Immature natural killer cell (primary cell): ENCODE results near the gene NTNG2. TPM values are rescaled to one million over a fixed set of nuclear protein-coding genes. Genes with fewer than 3 reads are reported as not detected.

Source experiments
- polyA plus RNA-seq, 3 donors: library from polyadenylated mRNA; unstranded; fragments of 300-500 nt; fragmentation: Illumina TruSeq; gene quantifications; one replicate each; pipeline ENCODE4 v1.2.3, GENCODE V29; 2021

Gene NTNG2
- polyA plus RNA-seq, 3 donors from 2014 or later: 0.27 to 0.94 (median 0.62) TPM

Other genes with a start within 250 kb of the NTNG2 start
- gene MED27, start 82.2 kb upstream of the NTNG2 start, polyA plus RNA-seq: 10 to 100 TPM; 46.3 to 90.1 (median 53.7) TPM
- gene SETX, start 192.9 kb downstream of the NTNG2 start, polyA plus RNA-seq: 10 to 100 TPM; 22.9 to 55.9 (median 27.6) TPM
- gene TTF1, start 244.8 kb downstream of the NTNG2 start, polyA plus RNA-seq: 1 to 10 TPM; 1.5 to 6.8 (median 6.5) TPM
- not detected for gene CFAP77, start 248.2 kb downstream of the NTNG2 start, polyA plus RNA-seq